Activated CD4-positive, alpha-beta T cell treated with anti-CD3 and anti-CD28 coated beads, Interleukin-2, amount 50 U/mL, for 16 hours (primary cell): Measurements from ENCODE around the gene ACADS.

Source experiments
- DNase-seq: peaks from one replicate; pipeline ENCODE4 v3.0.0-alpha.2; 2020

ACADS gene

GRCh38 chr12:120725659-120726509, at the start of gene ACADS:
Gene ACADS, plus strand, starts transcription at chr12:120725826. Its CDS starts 60 bp downstream, at chr12:120725886.
- peak; percentile 88 for DNase-seq

GRCh38 chr12:120677765-120678473, 47.7 kb upstream of the ACADS start:
- peak; percentile 73 for DNase-seq

GRCh38 chr12:120678572-120678971, 47.1 kb upstream of the ACADS start:
- peak; percentile 30 for DNase-seq

GRCh38 chr12:120680165-120680738, 45.4 kb upstream of the ACADS start:
- no peak for DNase-seq

- DNase-seq = peak; percentile 76
These were observed 41.1 kb upstream of the ACADS start for GRCh38 chr12:120684523-120684932.

- no peak for DNase-seq
These were observed 40.1 kb upstream of the ACADS start for GRCh38 chr12:120685522-120685921.

GRCh38 chr12:120686151-120686689, 39.4 kb upstream of the ACADS start:
- peak; percentile 98 for DNase-seq

GRCh38 chr12:120686690-120687577, 38.7 kb upstream of the ACADS start, which contains the start of gene MLEC:
Gene MLEC, plus strand, starts transcription at chr12:120687149. Its CDS starts 148 bp downstream, at chr12:120687297.
- peak; percentile 99 for DNase-seq

- peak; percentile 34 for DNase-seq
These were observed 37.9 kb upstream of the ACADS start for GRCh38 chr12:120687578-120688289.

- DNase-seq = no peak
These were observed 37.0 kb upstream of the ACADS start for GRCh38 chr12:120688527-120689071.

GRCh38 chr12:120689397-120690082, 36.1 kb upstream of the ACADS start:
- no peak for DNase-seq

- DNase-seq = no peak
These were observed 35.6 kb upstream of the ACADS start for GRCh38 chr12:120690083-120690450.

- no peak for DNase-seq
These were observed 34.6 kb upstream of the ACADS start for GRCh38 chr12:120690978-120691377.

- no peak for DNase-seq
These were observed 33.0 kb upstream of the ACADS start for GRCh38 chr12:120692524-120693033.

GRCh38 chr12:120693848-120694247, 31.8 kb upstream of the ACADS start:
- DNase-seq = no peak

- DNase-seq = no peak
These were observed 29.0 kb upstream of the ACADS start for GRCh38 chr12:120696626-120697025.

- DNase-seq = no peak
These were observed 28.3 kb upstream of the ACADS start for GRCh38 chr12:120697344-120697743.

- no peak for DNase-seq
These were observed 27.0 kb upstream of the ACADS start for GRCh38 chr12:120698665-120699064.

GRCh38 chr12:120699553-120699952, 26.1 kb upstream of the ACADS start:
- DNase-seq = no peak

GRCh38 chr12:120700886-120701285, 24.7 kb upstream of the ACADS start:
- no peak for DNase-seq
